ENCODE results near the gene PCCA. TPM values are rescaled to one million over a fixed set of nuclear protein-coding genes. Genes with fewer than 3 reads are reported as not detected.

PCCA gene
- polyA plus RNA-seq, 1 of the 3 experiments (the other 2 are of a cell fraction) = 7.3 TPM

- H3K9ac ChIP-seq = no peak overlapping the region
- H3K4me2 ChIP-seq = no peak overlapping the region
- H3K4me3 ChIP-seq (ENCODE audit: low read depth in 2 of 2, low read length in 1 of 2) = no peak overlapping the region
- DNase-seq = no peak
- H3K27me3 ChIP-seq (ENCODE audit: insufficient read depth) = no peaks in the 10 kb centered on the region
- H3K79me2 ChIP-seq (ENCODE audit: insufficient read depth) = no peaks in the 10 kb centered on the region
- H3F3A ChIP-seq (replicated peaks; ENCODE audit: insufficient read depth) = no peaks in the 10 kb centered on the region
- H2AFZ ChIP-seq (ENCODE audit: low read depth) = no peak overlapping the region
- 68% methylated on average over 4 of the region's 4 CpGs for whole genome bisulfite sequencing (ENCODE audit: low lambda C conversion rate)
- H3K9me3 ChIP-seq = no peaks in the 10 kb centered on the region
- peaks cover 0 to 2% of the 10 kb centered on the region in 2 experiments; a peak in 2 of 4 replicates for H3K4me1 ChIP-seq (ENCODE audit: control insufficient read depth in 1 of 2, insufficient read depth in 2 of 2, low read depth in 1 of 2, low read length in 1 of 2)
- H3K27ac ChIP-seq (ENCODE audit: low read depth in 2 of 2, low read length in 1 of 2) = no peak overlapping the region
- TF ChIP-seq RFX5 (IDR thresholded peaks at IDR 0.05; ENCODE audit: low read length) = no peak
- no peak for TF ChIP-seq POLR2AphosphoS5 (IDR thresholded peaks at IDR 0.05; ENCODE audit: low read depth, low read length)
- no peak for TF ChIP-seq FOXJ3 (CRISPR knock-in tag; IDR thresholded peaks at IDR 0.05)
- no peak for TF ChIP-seq SIN3A (IDR thresholded peaks at IDR 0.05; ENCODE audit: borderline replicate concordance, low read depth, low read length)
- no peak for TF ChIP-seq FOXM1 (IDR thresholded peaks at IDR 0.05; ENCODE audit: low read depth)
- TF ChIP-seq TEAD4 (IDR thresholded peaks at IDR 0.05; ENCODE audit: borderline replicate concordance, insufficient read depth) = no peak
- no peak for TF ChIP-seq MAX (IDR thresholded peaks at IDR 0.05; ENCODE audit: low read depth)
- TF ChIP-seq EZH2phosphoT487 (IDR thresholded peaks at IDR 0.05; ENCODE audit: borderline replicate concordance, low read depth) = no peak
- no peaks in the 10 kb centered on the region for H3K36me3 ChIP-seq (replicated peaks in 1 of 2; ENCODE audit: control insufficient read depth in 1 of 2, insufficient read depth in 2 of 2, low read length in 1 of 2)
- H4K20me1 ChIP-seq (ENCODE audit: insufficient read depth) = no peaks in the 10 kb centered on the region
- CTCF ChIA-PET = interaction anchor here (1.0 to 1.2 kb wide), 2 partner anchors 9 to 21 kb away, joined by 3 to 4 read pairs; no protein-coding TSS in a partner anchor
- no peaks in the 10 kb centered on the region for H3K9me2 ChIP-seq
- POLR2A ChIA-PET = no interaction called here
These were observed 401.8 kb downstream of the PCCA start for GRCh38 chr13:100490692-100491091.

GRCh38 chr13:100491164-100491842 is 402.4 kb downstream of the PCCA start:
- Histone ChIP-seq H4K20me1 (ENCODE audit: insufficient read depth) (no peaks in the 10 kb centered on the region), H3K79me2 (ENCODE audit: insufficient read depth) (no peaks in the 10 kb centered on the region), H3K9me3 (no peaks in the 10 kb centered on the region), H3K27me3 (ENCODE audit: insufficient read depth) (no peaks in the 10 kb centered on the region), H3F3A (replicated peaks; ENCODE audit: insufficient read depth) (no peaks in the 10 kb centered on the region), H3K4me2 (no peak overlapping the region), H3K27ac (ENCODE audit: low read depth in 2 of 2, low read length in 1 of 2) (no peak overlapping the region), H3K4me3 (ENCODE audit: low read depth in 2 of 2, low read length in 1 of 2) (no peak overlapping the region), H3K9ac (no peak overlapping the region), H3K9me2 (no peaks in the 10 kb centered on the region), H3K4me1 (ENCODE audit: control insufficient read depth in 1 of 2, insufficient read depth in 2 of 2, low read depth in 1 of 2, low read length in 1 of 2) (peaks cover 0 to 2% of the 10 kb centered on the region in 2 experiments; a peak in 2 of 4 replicates), H2AFZ (ENCODE audit: low read depth) (no peak overlapping the region), H3K36me3 (replicated peaks in 1 of 2; ENCODE audit: control insufficient read depth in 1 of 2, insufficient read depth in 2 of 2, low read length in 1 of 2) (no peaks in the 10 kb centered on the region)
- CTCF ChIA-PET = interaction anchor here (1.2 kb wide), 1 partner anchor 22 kb away, joined by 4 read pairs; no protein-coding TSS in a partner anchor
- POLR2A ChIA-PET = no interaction called here
- no peak for TF ChIP-seq CHD2 (IDR thresholded peaks at IDR 0.05; ENCODE audit: low read length, partially characterized antibody)
- TF ChIP-seq FOXM1 (IDR thresholded peaks at IDR 0.05; ENCODE audit: low read depth) = no peak
- TF ChIP-seq RCOR1 (IDR thresholded peaks at IDR 0.05; ENCODE audit: low read length) = no peak
- no peak for TF ChIP-seq REST (IDR thresholded peaks at IDR 0.05; ENCODE audit: low read depth, low read length)
- TF ChIP-seq RAD21 (IDR thresholded peaks at IDR 0.05; ENCODE audit: low read length) = no peak
- TF ChIP-seq CTCF (IDR thresholded peaks at IDR 0.05) = no peak
- TF ChIP-seq FOXJ3 (CRISPR knock-in tag; IDR thresholded peaks at IDR 0.05) = no peak
- no peak for TF ChIP-seq NRF1 (IDR thresholded peaks at IDR 0.05; ENCODE audit: low read depth, low read length)
- no peak for TF ChIP-seq JUND (IDR thresholded peaks at IDR 0.05)
- no peak for TF ChIP-seq MXI1 (IDR thresholded peaks at IDR 0.05; ENCODE audit: low read depth, low read length)
- TF ChIP-seq GATA2 (CRISPR knock-in tag; IDR thresholded peaks at IDR 0.05) = no peak
- no peak for TF ChIP-seq YY1 (IDR thresholded peaks at IDR 0.05; ENCODE audit: low read depth)
- DNase-seq = no peak
- 91% methylated on average over 8 of the region's 8 CpGs for WGBS (ENCODE audit: low lambda C conversion rate)
